ENCODE data around the gene KIF2B.
"Not testable (repeated sequence)": the region's sequence is repeated elsewhere in the genome, so short reads cannot be mapped to it uniquely, and the experiment has no call there.

The KIF2B gene, protein sequence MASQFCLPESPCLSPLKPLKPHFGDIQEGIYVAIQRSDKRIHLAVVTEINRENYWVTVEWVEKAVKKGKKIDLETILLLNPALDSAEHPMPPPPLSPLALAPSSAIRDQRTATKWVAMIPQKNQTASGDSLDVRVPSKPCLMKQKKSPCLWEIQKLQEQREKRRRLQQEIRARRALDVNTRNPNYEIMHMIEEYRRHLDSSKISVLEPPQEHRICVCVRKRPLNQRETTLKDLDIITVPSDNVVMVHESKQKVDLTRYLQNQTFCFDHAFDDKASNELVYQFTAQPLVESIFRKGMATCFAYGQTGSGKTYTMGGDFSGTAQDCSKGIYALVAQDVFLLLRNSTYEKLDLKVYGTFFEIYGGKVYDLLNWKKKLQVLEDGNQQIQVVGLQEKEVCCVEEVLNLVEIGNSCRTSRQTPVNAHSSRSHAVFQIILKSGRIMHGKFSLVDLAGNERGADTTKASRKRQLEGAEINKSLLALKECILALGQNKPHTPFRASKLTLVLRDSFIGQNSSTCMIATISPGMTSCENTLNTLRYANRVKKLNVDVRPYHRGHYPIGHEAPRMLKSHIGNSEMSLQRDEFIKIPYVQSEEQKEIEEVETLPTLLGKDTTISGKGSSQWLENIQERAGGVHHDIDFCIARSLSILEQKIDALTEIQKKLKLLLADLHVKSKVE

DNA sequence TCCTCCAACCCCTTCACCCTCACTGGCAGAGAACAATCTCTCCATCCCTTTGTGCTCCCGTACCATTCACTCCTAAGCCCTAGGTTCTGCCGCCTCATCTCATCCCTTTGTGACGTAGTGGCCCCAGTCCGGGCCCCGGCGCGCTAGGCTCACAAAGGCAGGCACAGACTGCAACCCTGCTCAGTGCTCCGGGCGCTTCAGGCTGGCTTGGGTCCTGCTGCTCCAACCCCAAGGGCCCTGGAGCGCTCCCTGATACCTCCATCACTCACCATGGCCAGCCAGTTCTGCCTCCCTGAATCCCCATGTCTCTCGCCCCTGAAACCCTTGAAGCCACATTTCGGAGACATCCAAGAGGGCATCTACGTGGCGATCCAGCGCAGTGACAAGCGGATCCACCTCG lies at the start of gene KIF2B:
TSS of gene KIF2B (plus strand) at position 164 of the 400 bp plus-strand sequence. CDS start at position 271, 107 bp downstream.
- no peak for DNase-seq (ENCODE audit: low read depth)

DNA sequence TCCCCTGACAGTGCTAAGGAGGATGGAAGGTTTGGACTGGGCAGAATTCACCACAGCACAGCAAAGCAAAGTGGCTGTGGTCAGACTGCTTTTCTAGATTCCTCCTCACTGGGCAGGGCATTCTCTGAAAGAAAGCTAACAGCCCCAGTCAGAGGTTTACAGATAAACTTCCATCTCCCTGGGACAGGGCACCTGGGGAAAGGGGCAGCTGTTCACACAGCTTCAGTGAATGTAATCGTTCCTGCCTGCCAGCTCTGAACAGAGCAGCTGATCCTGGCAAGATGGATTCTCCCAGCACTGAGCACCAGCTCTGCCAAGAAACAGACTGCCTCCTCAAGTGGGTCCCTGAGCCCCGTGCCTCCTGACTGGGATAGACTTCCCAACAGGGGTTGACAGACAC lies 42.4 kb upstream of the KIF2B start:
- DNase-seq (ENCODE audit: low read depth): no peak

DNA sequence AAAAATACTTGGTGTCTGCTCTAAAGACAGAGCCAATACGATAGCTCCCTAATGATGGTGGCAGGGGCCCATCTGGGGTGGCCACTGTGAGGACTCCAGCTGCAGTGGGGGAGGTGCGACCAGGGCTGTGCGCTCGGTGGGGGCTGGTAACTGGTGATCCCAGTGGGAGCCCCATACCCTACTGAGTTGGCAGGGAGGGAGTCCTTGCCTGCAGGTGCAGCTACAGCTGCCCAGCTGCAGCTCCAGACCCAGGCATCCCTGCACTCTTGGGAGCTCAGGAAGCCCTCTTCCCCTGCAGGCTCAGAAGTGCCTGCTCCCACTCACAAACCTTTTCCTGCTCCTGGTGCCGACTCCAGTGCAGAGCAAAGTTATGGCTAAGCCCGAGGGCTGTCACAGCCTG lies 31.2 kb upstream of the KIF2B start:
- no peak for DNase-seq (ENCODE audit: low read depth)

DNA sequence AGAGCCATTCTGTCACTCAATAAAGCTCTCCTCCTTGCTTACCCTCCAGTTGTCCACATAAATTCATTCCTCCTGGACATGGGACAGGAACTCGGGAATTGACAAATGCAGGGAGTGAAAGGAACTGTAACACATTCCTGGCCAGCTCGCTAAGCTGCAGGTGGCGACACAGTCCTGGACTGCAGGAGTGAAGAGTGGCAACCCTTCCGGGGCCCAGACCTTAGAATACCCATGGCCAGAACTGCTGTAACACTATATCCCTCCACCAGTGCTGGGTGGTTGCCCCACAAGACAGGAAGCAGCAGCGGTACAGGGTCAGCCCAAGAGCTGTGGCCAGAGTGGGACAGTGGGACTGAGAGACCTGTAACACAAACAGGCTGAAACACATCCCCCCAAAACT lies 30.3 kb upstream of the KIF2B start:
- no peak for DNase-seq (ENCODE audit: low read depth)

DNA sequence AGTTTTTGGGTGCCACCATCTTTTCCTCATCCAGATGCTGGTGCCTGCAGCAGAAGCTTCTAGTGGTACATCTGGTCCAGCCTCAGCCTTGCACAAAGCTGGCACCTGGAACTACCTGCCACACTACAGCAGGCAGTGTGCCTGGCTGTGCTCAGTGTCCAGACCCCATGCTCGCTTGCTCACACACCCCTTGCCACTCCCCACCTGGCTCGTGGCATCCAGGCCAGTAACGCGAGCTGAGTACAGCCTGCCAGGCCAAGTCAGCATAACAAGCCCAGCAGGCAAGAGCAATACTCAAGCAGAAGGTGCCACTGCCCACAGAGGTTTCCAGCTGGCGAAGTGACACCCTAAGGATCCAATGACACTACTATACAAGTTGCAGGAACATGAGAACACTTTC lies 29.7 kb upstream of the KIF2B start:
- no peak for DNase-seq (ENCODE audit: low read depth)

DNA sequence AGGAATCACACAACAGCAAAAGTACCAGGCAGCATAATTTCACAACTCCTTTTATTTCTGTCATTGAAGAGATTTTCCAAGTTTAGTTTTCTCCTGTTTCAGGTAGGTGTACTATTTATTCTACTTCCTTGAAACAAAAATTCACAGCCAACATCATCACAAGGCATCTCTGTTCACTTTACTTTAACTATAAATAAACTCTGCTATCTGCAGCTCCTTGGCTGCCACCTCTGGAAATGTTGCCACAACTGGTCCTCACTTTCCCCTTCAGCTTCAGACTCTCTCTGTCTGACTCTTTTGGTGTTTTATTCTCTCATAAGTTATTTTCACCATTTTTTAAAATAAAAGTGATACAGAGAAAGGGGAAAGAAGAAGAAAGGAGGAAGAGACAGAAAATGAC lies 27.9 kb upstream of the KIF2B start:
- DNase-seq (ENCODE audit: low read depth): no peak

DNA sequence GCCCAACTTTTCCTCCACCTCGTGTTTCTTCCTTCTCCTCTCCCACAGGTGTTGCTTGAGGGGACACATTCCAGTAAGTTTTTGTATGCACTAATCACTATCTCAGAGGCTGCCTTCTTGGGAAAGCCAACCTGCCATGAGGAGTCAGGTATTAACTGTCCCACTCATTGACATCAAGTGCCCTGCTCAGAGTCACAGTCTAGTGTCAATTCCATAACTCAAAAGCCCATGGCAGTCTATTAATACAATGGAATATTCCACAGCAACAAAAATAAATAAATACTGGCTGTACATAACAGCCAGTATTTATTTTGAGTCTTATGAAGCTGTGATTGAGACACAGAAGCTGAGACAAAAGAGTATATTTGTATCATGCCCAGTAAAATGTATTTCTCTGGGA lies 26.1 kb upstream of the KIF2B start:
- DNase-seq (ENCODE audit: low read depth): no peak

DNA sequence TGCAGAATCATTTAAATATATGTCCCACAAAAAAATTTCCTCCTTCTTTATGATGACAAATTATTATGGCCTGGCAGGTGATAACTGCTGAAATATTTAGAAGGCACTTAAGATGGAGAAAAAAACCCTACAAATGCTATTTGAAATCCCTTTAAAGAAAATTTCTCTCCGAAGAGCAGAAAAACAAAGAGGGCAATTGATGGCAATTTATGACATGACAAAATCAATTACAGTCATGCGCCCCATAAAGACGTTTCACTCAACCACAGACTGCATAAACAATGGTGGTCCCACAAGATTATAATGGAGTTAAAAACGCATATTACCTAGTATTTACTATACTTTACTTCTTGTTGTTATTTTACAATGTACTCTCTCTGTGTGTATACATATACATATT lies 25.2 kb upstream of the KIF2B start:
- no peak for DNase-seq (ENCODE audit: low read depth)

DNA sequence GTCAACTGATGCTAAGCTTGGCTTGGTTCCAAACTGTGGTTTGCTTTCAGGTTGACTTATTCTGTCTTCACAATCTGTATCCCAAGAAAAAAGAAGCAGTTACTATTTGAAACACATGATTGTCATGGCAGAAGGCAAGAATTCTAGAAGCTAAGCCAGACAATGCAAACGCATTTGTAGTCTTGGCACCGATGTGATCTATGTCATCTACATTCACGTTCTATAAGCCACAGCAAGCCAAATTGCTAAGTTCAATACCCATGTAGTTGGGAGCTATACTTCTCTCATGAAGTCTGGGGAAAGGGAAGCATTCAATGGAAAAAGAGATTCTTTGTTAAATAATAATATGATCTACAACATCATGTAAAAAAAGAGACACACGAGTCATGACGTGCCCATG lies 18.3 kb upstream of the KIF2B start:
- DNase-seq (ENCODE audit: low read depth): no peak

DNA sequence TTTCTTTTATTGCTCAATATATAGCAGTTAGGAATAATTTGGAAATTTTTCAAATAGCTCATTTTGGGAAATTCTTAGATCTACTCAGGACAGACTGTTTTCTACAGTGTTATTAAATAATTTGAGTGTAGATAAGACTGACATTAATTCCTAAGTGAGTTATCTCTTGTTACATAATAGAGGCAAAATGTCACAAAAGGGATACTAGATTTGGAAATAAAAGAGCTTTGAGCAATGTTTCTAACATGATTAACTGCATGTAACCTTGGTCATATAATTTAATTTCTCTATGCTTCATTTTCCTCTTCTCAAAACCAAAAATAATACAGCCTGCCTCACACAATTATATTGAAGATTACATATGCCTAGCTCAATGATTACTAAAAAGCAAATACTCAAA lies 16.3 kb upstream of the KIF2B start:
- no peak for DNase-seq (ENCODE audit: low read depth)

DNA sequence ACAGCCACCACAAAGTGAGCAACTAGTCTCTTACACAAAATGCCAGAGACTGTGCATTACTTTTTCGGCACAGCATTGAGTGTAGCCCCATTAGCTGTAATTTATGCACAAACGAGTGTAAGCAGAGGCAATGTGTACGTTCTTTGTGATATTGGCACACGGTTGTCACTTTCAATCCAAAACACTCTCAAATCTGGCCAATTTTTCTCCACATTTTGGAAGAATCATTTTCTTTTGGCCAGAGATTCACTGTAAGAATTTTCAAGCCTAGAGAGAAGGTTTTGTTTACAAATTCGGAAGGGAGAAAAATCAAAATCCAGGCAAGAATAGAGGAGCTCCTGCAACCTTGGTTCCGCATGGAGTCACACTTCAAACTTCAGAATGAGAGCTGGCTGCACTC lies 15.4 kb upstream of the KIF2B start:
- no peak for DNase-seq (ENCODE audit: low read depth)

DNA sequence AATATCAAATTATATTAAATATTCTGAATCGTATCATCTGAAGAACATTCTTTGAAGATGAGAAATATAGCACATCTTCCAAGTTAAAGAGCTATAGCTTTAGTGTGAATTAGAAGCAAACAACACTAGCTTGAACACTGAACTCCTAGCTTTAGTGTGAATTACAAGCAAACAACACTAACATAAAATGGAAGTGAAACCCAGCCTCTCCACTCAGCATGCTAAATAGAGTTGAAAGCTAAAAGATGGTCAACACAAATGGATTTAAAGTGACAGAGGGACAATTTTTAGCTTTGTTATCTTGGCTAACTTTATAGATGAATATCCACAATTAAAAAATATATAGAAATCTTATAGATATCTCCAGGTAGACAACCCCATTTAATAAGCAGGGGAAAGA lies 4.5 kb upstream of the KIF2B start:
- DNase-seq (ENCODE audit: low read depth): no peak

DNA sequence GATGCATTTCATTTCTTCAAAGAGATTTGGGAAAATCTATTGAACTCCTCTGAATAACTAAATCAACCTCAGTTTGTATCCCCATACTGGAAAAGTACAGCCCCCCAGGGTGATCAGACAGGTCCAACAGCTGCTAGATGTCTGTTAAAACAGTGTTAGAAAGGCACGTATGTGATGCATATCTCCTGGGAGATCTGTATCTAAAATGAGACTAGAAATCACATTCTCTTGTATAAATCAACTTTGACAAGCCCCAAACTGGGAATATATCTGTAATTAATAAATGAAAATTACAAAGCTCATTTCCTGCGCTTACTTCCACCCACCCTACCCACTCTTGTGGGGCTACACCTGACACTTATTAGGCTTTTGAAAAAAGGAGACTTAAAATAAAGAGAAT lies 3.8 kb upstream of the KIF2B start:
- DNase-seq (ENCODE audit: low read depth): no peak

DNA sequence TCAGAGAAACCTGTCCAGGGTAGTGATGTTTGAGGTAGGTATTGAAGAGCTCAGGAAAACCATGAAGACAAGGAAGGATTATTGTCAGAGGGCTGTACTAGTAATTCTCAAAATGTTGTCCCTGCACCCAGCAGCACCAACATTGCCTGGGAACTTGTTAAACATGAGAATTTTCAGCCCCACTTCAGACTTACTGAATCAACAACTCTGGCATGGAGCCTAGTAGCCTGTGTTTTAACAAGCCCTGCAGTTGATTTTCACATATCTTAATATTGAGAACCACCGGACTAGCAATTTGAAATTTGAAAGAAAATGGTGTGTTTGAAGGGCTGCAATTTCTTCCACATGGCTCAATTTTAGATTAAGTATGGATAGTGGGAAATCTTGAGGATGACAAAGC lies 2.8 kb upstream of the KIF2B start:
- DNase-seq (ENCODE audit: low read depth): no peak

DNA sequence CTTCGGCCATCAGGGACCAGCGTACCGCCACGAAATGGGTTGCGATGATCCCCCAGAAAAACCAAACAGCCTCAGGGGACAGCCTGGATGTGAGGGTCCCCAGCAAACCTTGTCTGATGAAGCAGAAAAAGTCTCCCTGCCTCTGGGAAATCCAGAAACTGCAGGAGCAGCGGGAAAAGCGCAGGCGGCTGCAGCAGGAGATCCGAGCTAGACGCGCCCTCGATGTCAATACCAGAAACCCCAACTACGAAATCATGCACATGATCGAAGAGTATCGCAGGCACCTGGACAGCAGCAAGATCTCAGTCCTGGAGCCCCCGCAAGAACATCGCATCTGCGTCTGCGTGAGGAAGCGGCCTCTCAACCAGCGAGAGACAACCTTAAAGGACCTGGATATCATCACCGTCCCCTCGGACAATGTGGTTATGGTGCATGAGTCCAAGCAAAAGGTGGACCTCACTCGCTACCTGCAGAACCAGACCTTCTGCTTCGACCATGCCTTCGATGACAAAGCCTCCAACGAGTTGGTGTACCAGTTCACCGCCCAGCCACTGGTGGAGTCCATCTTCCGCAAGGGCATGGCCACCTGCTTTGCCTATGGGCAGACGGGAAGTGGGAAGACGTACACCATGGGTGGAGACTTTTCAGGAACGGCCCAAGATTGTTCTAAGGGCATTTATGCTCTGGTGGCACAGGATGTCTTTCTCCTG lies 769 bp downstream of the KIF2B start:
- no peak for DNase-seq (ENCODE audit: low read depth)

DNA sequence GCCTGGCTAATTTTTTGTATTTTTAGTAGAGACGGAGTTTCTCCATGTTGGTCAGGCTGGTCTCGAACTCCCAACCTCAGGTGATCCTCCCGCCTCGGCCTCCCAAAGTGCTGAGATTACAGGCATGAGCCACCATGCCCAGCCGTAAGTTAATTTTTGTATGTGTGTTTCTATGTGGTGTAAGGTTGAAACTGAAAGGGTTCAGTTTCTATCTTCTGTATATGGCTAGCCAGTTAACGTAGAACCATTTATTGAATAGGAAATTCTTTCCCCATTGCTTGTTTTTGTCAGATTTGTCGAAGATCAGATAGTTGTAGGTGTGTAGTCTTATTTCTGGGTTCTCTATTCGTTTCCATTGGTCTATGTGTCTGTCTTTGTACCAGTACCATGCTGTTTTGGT lies 12.0 kb downstream of the KIF2B start:
- DNase-seq (ENCODE audit: low read depth): not testable (repeated sequence)

DNA sequence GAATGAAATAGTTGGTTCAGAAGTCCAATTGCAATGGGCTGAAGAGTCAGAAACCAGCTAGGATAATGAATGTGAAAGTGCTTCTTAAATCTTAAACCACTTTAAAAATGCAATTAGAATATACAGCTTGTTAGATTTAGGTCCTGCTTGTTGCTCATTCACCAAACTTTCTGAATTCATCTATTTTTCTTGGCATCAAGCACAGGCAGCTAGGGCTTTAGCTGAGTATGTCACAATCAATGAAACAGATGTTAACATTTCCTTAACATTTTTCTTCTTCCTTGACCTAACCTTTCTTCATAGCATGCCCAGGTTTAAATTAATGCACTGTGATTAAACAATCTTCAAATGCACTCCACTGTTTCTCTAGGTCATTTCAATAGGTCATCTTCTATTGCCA lies 14.4 kb downstream of the KIF2B start:
- DNase-seq (ENCODE audit: low read depth): no peak

DNA sequence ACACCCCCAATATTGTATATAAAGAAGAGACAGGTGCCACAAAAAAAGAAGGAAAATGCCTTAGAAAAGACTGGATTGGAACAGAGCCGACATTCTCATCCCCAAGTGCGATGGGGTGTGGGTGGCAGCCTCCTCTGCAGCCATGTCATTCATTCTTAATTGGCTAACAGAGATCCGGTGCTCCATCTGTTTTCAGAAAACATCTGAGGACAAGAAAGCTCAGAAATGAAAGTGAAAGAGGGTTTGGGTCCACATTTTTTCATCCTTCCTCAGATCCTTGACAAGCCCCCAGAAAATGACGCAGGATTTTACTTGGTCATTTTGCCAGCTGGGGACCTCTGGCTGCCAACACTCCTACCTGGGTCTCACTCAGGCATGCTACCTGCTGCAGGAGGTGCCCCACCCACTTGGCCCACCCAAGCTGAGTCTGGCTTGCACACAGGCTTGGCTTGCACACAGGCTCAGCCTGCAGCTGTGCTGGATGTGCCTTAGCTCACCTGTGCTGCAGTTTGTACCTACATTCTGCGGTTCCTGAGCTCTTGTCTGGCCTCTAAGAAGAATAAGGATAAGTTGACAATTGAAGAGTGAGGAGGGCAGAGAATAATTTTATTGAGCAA lies 21.9 kb downstream of the KIF2B start:
- DNase-seq (ENCODE audit: low read depth): no peak

DNA sequence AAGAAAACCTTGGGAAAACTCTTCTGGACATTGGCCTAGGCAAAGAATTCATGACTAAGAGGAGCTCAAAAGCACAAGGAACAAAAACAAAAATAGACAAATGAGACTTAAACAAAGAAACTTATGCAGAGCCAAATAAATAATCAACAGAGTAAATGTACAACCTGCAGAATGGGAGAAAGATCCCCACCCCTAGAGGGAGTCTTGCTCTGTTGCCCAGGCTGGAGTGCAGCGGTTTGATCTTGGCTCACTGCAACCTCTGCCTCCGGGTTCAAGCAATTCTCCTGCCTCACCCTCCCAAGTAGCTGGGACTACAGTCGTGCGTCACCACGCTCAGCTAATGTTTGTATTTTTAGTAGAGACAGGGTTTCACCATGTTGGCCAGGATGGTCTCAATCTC lies 48.4 kb downstream of the KIF2B start:
- not testable (repeated sequence) for DNase-seq (ENCODE audit: low read depth)

Measured in activated gamma-delta T cell treated with anti-CD3 and anti-CD28 coated beads, Interleukin-2, amount 50 U/mL, for 16 hours (primary cell).